Small intestine (tissue), 7 donors: ENCODE data around the gene CD164L2. TPM values are rescaled to one million over a fixed set of nuclear protein-coding genes. Genes with fewer than 3 reads are reported as not detected.
A peak's percentile ranks its signal among the peaks of the same experiment; 100 is the strongest.

ENCODE experiments used
- DNase-seq, 2 donors: peaks; one replicate each; pipeline versions ENCODE4 v3.0.0 to v3.0.0-alpha.2; 2013
- FAIRE-seq: peaks from 2 replicates; lab custom pipeline; 2012; peaks lifted over from hg19 to GRCh38; lab: Jason Lieb, UNC
- H3K27ac ChIP-seq, 3 donors: one replicate each; pipeline ENCODE4 v1.5.1; 2013; ENCODE audit warnings: low read length in 2 of 3, mild to moderate bottlenecking in 2 of 3, control low read depth in 1 of 3, inconsistent platforms in 1 of 3, low read depth in 1 of 3, moderate library complexity in 1 of 3
- H3K27me3 ChIP-seq, 3 donors: one replicate each; pipeline ENCODE4 v1.6.1; 2013; ENCODE audit warnings: low read length in 3 of 3, inconsistent platforms in 1 of 3; ENCODE audit not compliant: control insufficient read depth in 3 of 3, insufficient read depth in 3 of 3
- H3K36me3 ChIP-seq, 3 donors: one replicate each; pipeline ENCODE4 v1.6.1; 2013; ENCODE audit warnings: low read length in 3 of 3, inconsistent platforms in 1 of 3, low read depth in 1 of 3, mild to moderate bottlenecking in 1 of 3, moderate library complexity in 1 of 3; ENCODE audit not compliant: control insufficient read depth in 3 of 3, insufficient read depth in 2 of 3
- H3K4me1 ChIP-seq, 3 donors: one replicate each; pipeline ENCODE4 v1.6.1; 2013; ENCODE audit warnings: low read length in 2 of 3, inconsistent platforms in 1 of 3, low read depth in 1 of 3, mild to moderate bottlenecking in 1 of 3, moderate library complexity in 1 of 3; ENCODE audit not compliant: control insufficient read depth in 3 of 3, insufficient read depth in 2 of 3
- H3K4me3 ChIP-seq, 3 donors: one replicate each; pipeline ENCODE4 v1.5.1; 2013; ENCODE audit warnings: low read length in 3 of 3, control low read depth in 1 of 3, inconsistent platforms in 1 of 3, low read depth in 1 of 3, mild to moderate bottlenecking in 1 of 3, moderate library complexity in 1 of 3
- H3K9me3 ChIP-seq, 2 donors: one replicate each; pipeline ENCODE4 v1.6.1; 2013; ENCODE audit warnings: low read depth in 1 of 2, low read length in 1 of 2; ENCODE audit not compliant: control insufficient read depth in 2 of 2, insufficient read depth in 1 of 2
- WGBS, 3 donors: extraction: QIAGEN DNeasy Blood & Tissue Kit; methylation state at CpG; one replicate each; pipeline ENCODE4 v1.1.7; 2013; 5-methylcytosine and 5-hydroxymethylcytosine counted together
- polyA plus RNA-seq, 4 donors: library from polyadenylated mRNA; stranded (reverse) in 3 of 4; unstranded in 1 of 4; fragments of 200-250 nt in 3 of 4; fragments of 120-200 nt in 1 of 4; gene quantifications; one replicate each; pipeline versions ENCODE4 v1.2.1 to v1.2.3, GENCODE V29; 2013
- donor health status: healthy with polysubstance abuse.
- donor health status: control.
- donor health status: control.
- donor health status: Bipolar disorder and iron deficiency.
- donor health status: healthy.

CD164L2 gene
- polyA plus RNA-seq, 4 donors, result 0.03 to 0.04 TPM; not detected in 2

GRCh38 chr1:27355683-27356082 lies 27.4 kb downstream of the CD164L2 start:
- no peaks in the 10 kb centered on the region for H3K9me3 ChIP-seq
- DNase-seq (no peak), FAIRE-seq (no peak)
- H3K27ac ChIP-seq, result no peak overlapping the region
- 86 to 91% (median 89%) methylated on average over 5 of the region's 5 CpGs for WGBS, 3 donors
- no peak overlapping the region for H3K4me3 ChIP-seq
- H3K27me3 ChIP-seq, result peaks cover 0 to 33% (median 0%) of the 10 kb centered on the region in 3 donors
- peaks cover 0 to 35% (median 0%) of the 10 kb centered on the region in 3 donors for H3K4me1 ChIP-seq
- H3K36me3 ChIP-seq, result peaks cover 0 to 15% (median 4%) of the 10 kb centered on the region in 3 donors

GRCh38 chr1:27353629-27354028 lies 29.5 kb downstream of the CD164L2 start:
- Histone ChIP-seq H3K27me3 (peaks cover 0 to 29% (median 0%) of the 10 kb centered on the region in 3 donors), H3K4me1 (peaks cover 0 to 42% (median 5%) of the 10 kb centered on the region in 3 donors), H3K27ac (no peak overlapping the region), H3K36me3 (peaks cover 0 to 15% (median 4%) of the 10 kb centered on the region in 3 donors), H3K9me3 (no peaks in the 10 kb centered on the region), H3K4me3 (no peak overlapping the region)
- DNase-seq (no peak), FAIRE-seq (no peak)
- WGBS, 3 donors, result 72 to 83% (median 78%) methylated on average over 3 of the region's 3 CpGs

DNA sequence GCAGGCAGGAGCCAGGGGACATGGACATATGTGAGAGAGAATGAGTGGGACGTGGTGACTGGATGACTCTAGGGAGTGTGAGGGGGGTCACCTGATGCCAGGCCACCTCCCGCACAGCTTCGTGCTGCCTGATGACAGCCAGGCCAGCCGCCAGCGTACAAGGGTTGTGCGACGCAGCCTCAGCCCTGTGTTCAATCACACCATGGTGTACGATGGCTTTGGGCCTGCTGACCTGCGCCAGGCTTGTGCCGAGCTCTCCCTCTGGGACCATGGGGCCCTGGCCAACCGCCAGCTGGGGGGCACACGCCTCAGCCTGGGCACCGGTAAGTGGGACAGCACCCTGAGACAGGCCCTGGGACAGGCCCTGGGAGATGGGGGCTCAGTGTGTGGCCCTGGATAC lies 30.0 kb downstream of the CD164L2 start:
- H3K9me3 ChIP-seq, result no peaks in the 10 kb centered on the region
- WGBS, 3 donors, result 85 to 90% (median 88%) methylated on average over 13 of the region's 13 CpGs
- peaks cover 0 to 15% (median 4%) of the 10 kb centered on the region in 3 donors for H3K36me3 ChIP-seq
- no peak for DNase-seq
- H3K27me3 ChIP-seq, result peaks cover 0 to 24% (median 0%) of the 10 kb centered on the region in 3 donors
- H3K4me1 ChIP-seq, result peaks cover 0 to 42% (median 5%) of the 10 kb centered on the region in 3 donors
- no peak overlapping the region for H3K27ac ChIP-seq
- FAIRE-seq, result no peak
- H3K4me3 ChIP-seq, result no peak overlapping the region

- peak; percentile 67 to 70 for DNase-seq
- Histone ChIP-seq H3K36me3 (peaks cover 0 to 15% (median 1%) of the 10 kb centered on the region in 3 donors), H3K27ac (no peak overlapping the region), H3K9me3 (no peaks in the 10 kb centered on the region), H3K27me3 (peaks cover 0 to 18% (median 0%) of the 10 kb centered on the region in 3 donors), H3K4me3 (peak overlapping the region in 1 of 3 donors; percentile 37), H3K4me1 (peaks cover 0 to 33% (median 5%) of the 10 kb centered on the region in 3 donors)
- 25 to 51% (median 41%) methylated on average over 8 of the region's 8 CpGs for WGBS, 3 donors
- no peak for FAIRE-seq
Observed at GRCh38 chr1:27351541-27352107, 31.5 kb downstream of the CD164L2 start.

GRCh38 chr1:27350663-27351540 lies 32.2 kb downstream of the CD164L2 start:
- peaks cover 0 to 21% (median 0%) of the 10 kb centered on the region in 3 donors for H3K36me3 ChIP-seq
- H3K27me3 ChIP-seq, result peaks cover 0 to 18% (median 0%) of the 10 kb centered on the region in 3 donors
- DNase-seq (peak; percentile 47 to 69), FAIRE-seq (no peak)
- H3K27ac ChIP-seq, result no peak overlapping the region
- WGBS, 3 donors, result 13 to 37% (median 28%) methylated on average over 56 to 62 of the region's 62 CpGs
- peak overlapping the region in 2 of 3 donors; percentile 4 to 37 for H3K4me3 ChIP-seq
- peaks cover 0 to 30% (median 5%) of the 10 kb centered on the region in 3 donors for H3K4me1 ChIP-seq
- H3K9me3 ChIP-seq, result no peaks in the 10 kb centered on the region

- Histone ChIP-seq H3K4me3 (peak overlapping the region in 2 of 3 donors; percentile 45 to 47), H3K27ac (no peak overlapping the region), H3K27me3 (peaks cover 0 to 18% (median 0%) of the 10 kb centered on the region in 3 donors), H3K36me3 (peaks cover 0 to 13% (median 0%) of the 10 kb centered on the region in 3 donors), H3K4me1 (peaks cover 0 to 30% (median 5%) of the 10 kb centered on the region in 3 donors), H3K9me3 (no peaks in the 10 kb centered on the region)
- FAIRE-seq, result no peak
- DNase-seq, result peak; percentile 77 to 89
- 18 to 35% (median 35%) methylated on average over 79 to 84 of the region's 84 CpGs for WGBS, 3 donors
Observed at GRCh38 chr1:27349784-27350662, 33.1 kb downstream of the CD164L2 start.

DNA sequence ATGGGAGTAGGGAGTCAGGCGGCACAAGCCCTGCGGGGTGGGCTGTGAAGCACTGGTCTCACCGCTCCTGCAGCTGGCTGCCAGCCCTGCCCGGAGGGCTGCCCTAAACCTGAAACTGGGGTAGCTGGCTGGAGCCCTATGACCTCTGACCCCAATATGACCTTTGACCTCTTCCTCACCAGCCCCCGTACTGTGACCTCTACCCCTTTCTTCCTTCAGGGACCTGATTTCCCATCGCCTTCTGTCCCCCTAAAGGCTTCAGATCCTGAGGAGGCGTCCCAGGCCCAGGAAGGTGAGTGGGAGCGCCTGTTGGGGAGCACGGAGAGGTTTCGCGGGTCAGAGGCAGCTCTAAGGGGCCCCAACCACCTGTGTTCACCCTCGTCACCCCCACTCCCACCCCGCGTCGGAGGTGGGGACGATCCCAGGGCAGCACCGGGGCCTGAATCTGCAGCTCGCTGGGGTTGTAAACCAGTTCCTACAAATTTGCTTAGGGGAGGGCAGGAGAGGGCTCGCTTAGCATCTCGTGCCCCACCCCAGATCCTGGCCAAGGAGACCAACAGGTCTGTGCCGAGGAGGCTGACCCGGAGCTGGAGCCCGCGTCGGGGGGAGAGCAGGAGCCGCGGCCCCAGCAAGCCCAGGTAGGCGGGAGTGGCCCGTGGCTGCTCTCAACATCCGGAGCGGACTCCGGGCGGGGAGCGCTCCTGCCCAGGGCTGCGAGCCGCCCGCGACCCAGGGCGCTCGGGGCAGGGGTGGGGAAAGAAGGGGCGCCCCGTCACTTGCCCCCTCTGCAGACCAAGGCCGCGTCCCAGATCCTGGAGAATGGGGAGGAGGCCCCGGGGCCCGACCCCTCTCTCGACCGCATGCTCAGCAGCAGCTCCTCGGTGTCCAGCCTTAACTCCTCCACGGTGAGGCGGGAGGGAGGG lies 34.0 kb downstream of the CD164L2 start:
- no peaks in the 10 kb centered on the region for H3K9me3 ChIP-seq
- H3K27ac ChIP-seq, result peak overlapping the region in 1 of 3 donors; percentile 33
- H3K4me1 ChIP-seq, result peaks cover 0 to 30% (median 5%) of the 10 kb centered on the region in 3 donors
- peaks cover 0 to 13% (median 0%) of the 10 kb centered on the region in 3 donors for H3K36me3 ChIP-seq
- peak overlapping the region in 2 of 3 donors; percentile 45 to 47 for H3K4me3 ChIP-seq
- peak; percentile 66 to 91 for DNase-seq
- 22 to 31% (median 27%) methylated on average over 44 to 51 of the region's 51 CpGs for WGBS, 3 donors
- no peak for FAIRE-seq
- peaks cover 0 to 18% (median 0%) of the 10 kb centered on the region in 3 donors for H3K27me3 ChIP-seq
